Parathyroid adenoma (tissue), 2 donors: Measurements from ENCODE around the gene LAG3.

ENCODE experiments used
- H2AFZ ChIP-seq: fragments of 300-600 bp; sonication (generic); one replicate; pipeline ENCODE4 v1.7.0; 2017; ENCODE audit warnings: antibody characterized with exemption, mild to moderate bottlenecking
- H3K27ac ChIP-seq: fragments of 300-600 bp; sonication (generic); one replicate; pipeline ENCODE4 v1.7.0; 2017
- H3K27me3 ChIP-seq: fragments of 300-600 bp; sonication (generic); one replicate; pipeline ENCODE4 v1.7.0; 2017; ENCODE audit warnings: low read length; ENCODE audit not compliant: control insufficient read depth, insufficient read depth
- H3K36me3 ChIP-seq: fragments of 300-600 bp; sonication (generic); one replicate; pipeline ENCODE4 v1.7.0; 2017; ENCODE audit warnings: low read length; ENCODE audit not compliant: control insufficient read depth, insufficient read depth
- H3K4me1 ChIP-seq: fragments of 300-600 bp; sonication (generic); one replicate; pipeline ENCODE4 v1.7.0; 2017; ENCODE audit warnings: control low read depth
- H3K4me2 ChIP-seq: fragments of 300-600 bp; sonication (generic); one replicate; pipeline ENCODE4 v1.7.0; 2017; ENCODE audit warnings: low read length
- H3K4me3 ChIP-seq: fragments of 300-600 bp; sonication (generic); one replicate; pipeline ENCODE4 v1.7.0; 2017; ENCODE audit warnings: low read depth, low read length
- H3K79me2 ChIP-seq: fragments of 300-600 bp; sonication (generic); one replicate; pipeline ENCODE4 v1.7.0; 2017; ENCODE audit warnings: control low read depth
- H3K9ac ChIP-seq: fragments of 300-600 bp; sonication (generic); one replicate; pipeline ENCODE4 v1.7.0; 2017; ENCODE audit warnings: mild to moderate bottlenecking
- H3K9me3 ChIP-seq: fragments of 300-600 bp; sonication (generic); one replicate; pipeline ENCODE4 v1.7.0; 2017; ENCODE audit warnings: low read length; ENCODE audit not compliant: control insufficient read depth
- TF ChIP-seq, protein P1 (sequence below): fragments of 300-600 bp; sonication (generic); IDR thresholded peaks from one replicate; pipeline ENCODE4 v1.7.0; 2017; ENCODE audit warnings: antibody characterized with exemption, mild to moderate bottlenecking
- donor health status: primary hyperparathyroidism.

LAG3 gene

DNA sequence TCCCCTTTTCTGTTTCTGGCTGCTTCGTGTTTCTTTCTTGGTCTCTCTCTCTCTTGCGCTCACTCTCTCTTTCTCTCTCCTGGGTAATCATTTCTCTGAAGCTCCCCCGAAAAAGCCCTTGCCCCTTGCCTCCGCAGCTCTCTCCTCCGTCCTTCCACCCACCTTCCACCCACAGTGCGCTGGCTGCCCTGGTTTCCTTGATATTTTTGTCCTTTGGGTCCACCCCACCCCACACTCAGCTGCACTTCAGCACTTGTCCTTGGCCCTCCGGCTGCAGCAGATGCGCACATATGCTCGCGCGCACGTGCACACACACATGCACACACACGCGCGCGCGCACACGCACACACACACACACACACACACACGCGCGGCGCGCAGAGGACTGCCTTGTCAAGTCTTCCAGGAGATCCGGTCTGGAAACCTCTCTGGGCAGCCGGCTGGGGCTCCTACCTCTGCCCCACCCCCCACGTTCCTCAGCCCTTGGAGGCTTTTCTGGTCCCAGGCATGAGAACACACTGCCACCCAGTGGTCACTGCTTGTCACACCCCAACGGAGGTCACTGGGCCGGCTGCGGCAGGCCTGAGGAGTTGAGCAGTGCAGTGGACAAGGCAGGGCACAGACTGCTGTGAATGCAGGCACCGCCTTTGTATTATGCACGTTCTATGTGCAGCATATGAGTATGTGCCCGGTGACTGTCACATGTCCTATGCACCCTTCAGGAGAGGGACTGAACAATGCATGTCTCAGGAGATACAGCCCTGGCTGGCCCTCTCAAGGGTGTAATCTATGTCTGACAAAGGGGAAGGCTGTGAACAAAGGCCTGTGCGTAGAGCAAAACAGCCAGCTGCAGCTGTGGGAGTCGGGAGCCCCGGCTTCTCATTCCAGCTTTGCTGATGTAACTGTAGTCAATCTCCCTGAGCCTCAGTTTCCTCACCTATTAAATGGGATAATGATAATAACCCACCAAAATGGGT, 6.5 kb downstream of the LAG3 start:
- Histone ChIP-seq H3K27ac (peak overlapping the region; percentile 77), H3K4me2 (peak overlapping the region; percentile 82), H3K4me3 (peak overlapping the region; percentile 41), H3K9ac (no peak overlapping the region), H3K4me1 (peaks cover 13% of the 10 kb centered on the region), H3K36me3 (no peaks in the 10 kb centered on the region), H3K27me3 (no peaks in the 10 kb centered on the region), H3K9me3 (no peaks in the 10 kb centered on the region), H3K79me2 (no peaks in the 10 kb centered on the region), H2AFZ (peak overlapping the region; percentile 71)
- TF ChIP-seq, protein P1, sequence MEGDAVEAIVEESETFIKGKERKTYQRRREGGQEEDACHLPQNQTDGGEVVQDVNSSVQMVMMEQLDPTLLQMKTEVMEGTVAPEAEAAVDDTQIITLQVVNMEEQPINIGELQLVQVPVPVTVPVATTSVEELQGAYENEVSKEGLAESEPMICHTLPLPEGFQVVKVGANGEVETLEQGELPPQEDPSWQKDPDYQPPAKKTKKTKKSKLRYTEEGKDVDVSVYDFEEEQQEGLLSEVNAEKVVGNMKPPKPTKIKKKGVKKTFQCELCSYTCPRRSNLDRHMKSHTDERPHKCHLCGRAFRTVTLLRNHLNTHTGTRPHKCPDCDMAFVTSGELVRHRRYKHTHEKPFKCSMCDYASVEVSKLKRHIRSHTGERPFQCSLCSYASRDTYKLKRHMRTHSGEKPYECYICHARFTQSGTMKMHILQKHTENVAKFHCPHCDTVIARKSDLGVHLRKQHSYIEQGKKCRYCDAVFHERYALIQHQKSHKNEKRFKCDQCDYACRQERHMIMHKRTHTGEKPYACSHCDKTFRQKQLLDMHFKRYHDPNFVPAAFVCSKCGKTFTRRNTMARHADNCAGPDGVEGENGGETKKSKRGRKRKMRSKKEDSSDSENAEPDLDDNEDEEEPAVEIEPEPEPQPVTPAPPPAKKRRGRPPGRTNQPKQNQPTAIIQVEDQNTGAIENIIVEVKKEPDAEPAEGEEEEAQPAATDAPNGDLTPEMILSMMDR, result peak; percentile 99

DNA sequence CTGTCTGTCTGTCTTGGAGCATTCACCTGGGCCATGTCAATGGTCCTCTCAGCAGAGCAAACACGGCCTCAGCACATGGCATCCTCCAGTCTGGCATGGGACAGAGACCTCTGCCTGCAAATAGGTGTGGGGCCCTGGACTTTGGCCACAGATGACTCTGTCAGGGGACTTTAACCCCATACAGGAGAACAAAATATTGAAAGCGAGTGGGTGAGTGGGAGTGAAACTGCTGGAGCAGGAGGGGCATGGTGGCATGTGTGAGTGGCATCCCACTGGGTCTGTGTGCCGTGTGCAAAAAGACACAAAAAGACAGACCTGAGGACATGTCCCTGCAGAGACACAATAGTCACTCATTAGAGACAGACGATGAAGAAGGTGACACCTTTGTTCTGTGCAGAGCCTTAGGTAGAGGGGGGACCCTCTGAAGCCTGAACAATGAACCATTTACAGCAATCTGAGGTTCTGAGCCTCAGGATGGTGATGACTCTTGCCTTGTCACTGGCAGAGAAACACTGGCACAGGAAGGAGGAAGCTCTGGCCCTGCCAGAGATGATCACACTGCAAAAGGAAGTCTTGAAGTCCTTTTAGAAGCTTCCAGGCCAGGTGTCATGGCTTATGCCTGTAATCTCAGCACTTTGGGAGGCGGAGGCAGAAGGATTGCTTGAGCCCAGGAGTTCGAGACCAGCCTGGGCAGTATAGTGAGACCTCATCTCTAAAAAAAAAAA, 7.5 kb downstream of the LAG3 start:
- H3K4me3 ChIP-seq, result no peak overlapping the region
- H2AFZ ChIP-seq, result no peak overlapping the region
- H3K79me2 ChIP-seq, result no peaks in the 10 kb centered on the region
- H3K9me3 ChIP-seq, result no peaks in the 10 kb centered on the region
- TF ChIP-seq, protein P1, result no peak
- H3K4me2 ChIP-seq, result no peak overlapping the region
- no peaks in the 10 kb centered on the region for H3K27me3 ChIP-seq
- peaks cover 17% of the 10 kb centered on the region for H3K4me1 ChIP-seq
- no peak overlapping the region for H3K9ac ChIP-seq
- H3K36me3 ChIP-seq, result no peaks in the 10 kb centered on the region
- H3K27ac ChIP-seq, result no peak overlapping the region

DNA sequence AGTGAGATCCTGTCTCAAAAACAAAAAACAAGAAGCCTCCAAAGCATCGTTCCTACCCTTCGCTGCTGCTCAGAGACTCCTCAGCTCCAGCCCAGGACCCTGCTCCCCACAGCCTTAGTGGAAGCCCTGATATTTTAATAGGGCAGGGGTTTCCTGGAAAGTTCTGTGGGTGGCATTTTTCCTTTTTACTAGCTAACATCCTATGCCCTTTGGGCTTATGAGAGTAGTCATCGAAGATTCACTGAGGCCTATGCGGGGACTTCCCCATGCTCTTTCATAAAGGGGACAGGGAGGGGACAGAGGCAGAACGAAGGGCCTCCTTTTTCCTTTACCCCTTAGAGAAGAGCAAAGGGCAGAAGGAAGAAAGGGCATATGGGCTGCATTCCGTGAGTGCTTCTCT, 8.3 kb downstream of the LAG3 start:
- Histone ChIP-seq H3K36me3 (no peaks in the 10 kb centered on the region), H3K79me2 (no peaks in the 10 kb centered on the region), H3K9ac (no peak overlapping the region), H3K4me1 (peaks cover 23% of the 10 kb centered on the region), H3K27ac (no peak overlapping the region), H3K4me2 (no peak overlapping the region), H3K9me3 (no peaks in the 10 kb centered on the region), H3K4me3 (no peak overlapping the region), H2AFZ (no peak overlapping the region), H3K27me3 (no peaks in the 10 kb centered on the region)
- TF ChIP-seq, protein P1, result no peak

DNA sequence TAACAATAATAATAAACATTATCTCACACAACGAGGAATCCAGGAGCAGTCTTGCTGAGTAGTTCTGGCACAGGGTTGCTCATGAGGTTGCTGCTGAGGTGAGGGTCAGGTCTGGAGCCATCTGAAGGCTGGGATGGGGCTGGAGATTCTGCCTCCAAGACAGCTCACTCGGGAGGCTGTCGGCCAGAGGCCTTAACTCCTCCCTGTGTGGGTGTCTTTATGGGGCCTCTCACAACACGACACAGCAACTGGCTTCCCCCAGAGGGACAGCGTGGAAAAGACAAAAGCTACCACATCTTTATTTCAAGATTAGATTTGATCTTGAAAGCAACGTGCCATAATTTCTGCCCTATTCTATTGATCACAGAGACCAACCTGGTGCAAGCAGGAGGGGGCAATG, 9.8 kb downstream of the LAG3 start:
- TF ChIP-seq, protein P1, result no peak
- no peak overlapping the region for H3K4me2 ChIP-seq
- no peaks in the 10 kb centered on the region for H3K27me3 ChIP-seq
- H3K4me1 ChIP-seq, result peaks cover 32% of the 10 kb centered on the region
- no peak overlapping the region for H2AFZ ChIP-seq
- H3K36me3 ChIP-seq, result no peaks in the 10 kb centered on the region
- H3K9ac ChIP-seq, result no peak overlapping the region
- H3K4me3 ChIP-seq, result no peak overlapping the region
- H3K27ac ChIP-seq, result no peak overlapping the region
- no peaks in the 10 kb centered on the region for H3K79me2 ChIP-seq
- H3K9me3 ChIP-seq, result no peaks in the 10 kb centered on the region
